Hematopoietic multipotent progenitor cell treated with erythropoietin and hydrocortisone succinate and interleukin-3 and kit ligand, for 15 days (in vitro differentiated cells): Measurements from ENCODE around the gene APOC3.
"Not testable (repeated sequence)": the region's sequence is repeated elsewhere in the genome, so short reads cannot be mapped to it uniquely, and the experiment has no call there.

Experiments
- DNase-seq: peaks from one replicate; pipeline ENCODE4 v3.0.0-alpha.2; 2015; ENCODE audit warnings: low spot score

APOC3 gene

DNA sequence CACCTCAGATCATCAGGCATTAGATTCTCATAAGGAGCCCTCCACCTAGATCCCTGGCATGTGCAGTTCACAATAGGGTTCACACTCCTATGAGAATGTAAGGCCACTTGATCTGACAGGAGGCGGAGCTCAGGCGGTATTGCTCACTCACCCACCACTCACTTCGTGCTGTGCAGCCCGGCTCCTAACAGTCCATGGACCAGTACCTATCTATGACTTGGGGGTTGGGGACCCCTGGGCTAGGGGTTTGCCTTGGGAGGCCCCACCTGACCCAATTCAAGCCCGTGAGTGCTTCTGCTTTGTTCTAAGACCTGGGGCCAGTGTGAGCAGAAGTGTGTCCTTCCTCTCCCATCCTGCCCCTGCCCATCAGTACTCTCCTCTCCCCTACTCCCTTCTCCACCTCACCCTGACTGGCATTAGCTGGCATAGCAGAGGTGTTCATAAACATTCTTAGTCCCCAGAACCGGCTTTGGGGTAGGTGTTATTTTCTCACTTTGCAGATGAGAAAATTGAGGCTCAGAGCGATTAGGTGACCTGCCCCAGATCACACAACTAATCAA lies 2.2 kb downstream of the APOC3 start:
- no peak for DNase-seq

GRCh38 chr11:116832350-116833290 lies 2.9 kb downstream of the APOC3 start:
- no peak for DNase-seq

GRCh38 chr11:116833491-116833815 lies 3.7 kb downstream of the APOC3 start:
- DNase-seq: no peak

DNA sequence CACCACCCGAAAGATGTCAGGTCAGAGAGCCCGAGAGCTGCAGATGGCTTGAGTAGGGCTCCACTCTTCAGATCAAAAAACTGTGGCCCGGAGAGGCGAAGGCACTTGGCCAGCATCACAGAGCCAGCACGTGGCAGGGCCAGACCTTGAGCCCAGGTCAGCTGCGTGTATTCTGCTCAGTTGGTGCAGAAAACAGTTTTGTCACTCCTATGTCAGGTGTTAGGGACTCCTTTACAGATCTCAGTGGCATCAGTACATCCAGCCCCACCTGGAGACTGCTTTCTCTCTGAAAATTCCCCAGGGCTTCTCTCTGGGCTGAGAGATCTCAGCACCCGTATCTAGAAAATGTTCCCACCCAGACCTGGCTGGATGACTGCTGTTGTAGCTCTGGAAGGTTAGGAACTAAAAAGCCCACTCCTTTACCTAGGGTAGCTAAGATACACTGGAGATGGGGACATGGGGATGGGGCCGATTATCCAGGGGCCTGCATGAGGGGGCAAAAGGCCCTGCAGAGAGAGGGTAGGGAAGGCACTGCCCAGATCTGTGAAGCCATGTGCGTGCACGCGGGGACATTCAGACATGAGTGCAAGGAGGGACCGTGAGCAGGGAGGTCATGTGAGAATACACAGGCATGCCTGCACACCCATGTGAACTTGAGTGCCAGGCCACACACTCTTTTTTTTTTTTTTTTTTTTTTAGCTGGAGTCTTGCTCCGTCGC lies 4.3 kb downstream of the APOC3 start:
- no peak for DNase-seq

DNA sequence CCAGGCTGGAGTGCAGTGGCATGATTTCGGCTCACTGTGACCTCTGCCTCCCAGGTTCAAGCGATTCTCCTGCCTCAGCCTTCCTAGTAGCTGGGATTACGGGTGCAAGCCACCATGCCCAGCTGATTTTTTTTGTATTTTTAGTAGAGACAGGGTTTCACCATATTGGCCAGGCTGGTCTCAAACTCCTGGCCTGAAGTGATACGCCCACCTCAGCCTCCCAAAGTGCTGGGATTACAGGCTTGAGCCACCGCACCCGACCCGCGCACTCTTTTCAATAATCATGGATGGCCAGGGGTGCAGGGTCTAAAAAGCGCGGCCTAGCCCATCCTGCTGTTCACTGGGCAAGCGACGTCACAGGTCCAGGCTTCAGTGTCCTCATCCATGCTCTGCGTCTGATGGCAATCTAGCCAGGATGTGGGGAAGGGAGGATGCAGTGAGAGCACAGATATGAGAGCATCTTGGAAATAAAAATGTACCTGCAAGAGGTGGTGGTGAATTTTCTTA lies 4.9 kb downstream of the APOC3 start:
- DNase-seq: not testable (repeated sequence)

- DNase-seq: no peak
Measured at GRCh38 chr11:116835042-116835772, 5.5 kb downstream of the APOC3 start.

- peak; percentile 38 for DNase-seq
Measured at GRCh38 chr11:116835791-116836631, 6.3 kb downstream of the APOC3 start.

- no peak for DNase-seq
Measured at GRCh38 chr11:116836632-116836991, 6.9 kb downstream of the APOC3 start.

GRCh38 chr11:116837231-116838091 lies 7.8 kb downstream of the APOC3 start, which contains the start of gene APOA1:
APOA1 (minus strand) TSS chr11:116837622; CDS start chr11:116837387, 235 bp downstream.
- DNase-seq: no peak

GRCh38 chr11:116838321-116839084 lies 8.8 kb downstream of the APOC3 start:
- DNase-seq: no peak

GRCh38 chr11:116840224-116840745 lies 10.6 kb downstream of the APOC3 start:
- no peak for DNase-seq

- DNase-seq: no peak
Measured at GRCh38 chr11:116840746-116841296, 11.1 kb downstream of the APOC3 start.

DNA sequence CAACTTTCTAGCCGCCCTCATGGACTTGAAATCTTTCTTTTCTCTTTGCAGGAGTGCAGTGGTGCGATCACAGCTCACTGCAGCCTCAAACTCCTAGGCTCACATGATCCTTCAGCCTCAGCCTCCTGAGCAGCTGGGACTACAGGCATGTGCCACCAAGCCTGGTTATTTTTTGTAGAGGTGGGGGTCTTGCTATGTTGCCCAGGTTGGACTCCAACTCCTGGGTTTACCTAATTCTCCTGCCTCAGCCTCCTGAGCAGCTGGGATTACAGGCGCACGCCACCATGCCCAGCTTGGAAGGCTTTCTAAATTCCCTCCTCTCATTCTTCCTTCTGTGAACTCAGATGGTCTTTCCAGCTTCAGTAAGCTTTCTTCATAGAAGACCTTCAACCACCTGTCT lies 12.4 kb downstream of the APOC3 start:
- DNase-seq: no peak

DNA sequence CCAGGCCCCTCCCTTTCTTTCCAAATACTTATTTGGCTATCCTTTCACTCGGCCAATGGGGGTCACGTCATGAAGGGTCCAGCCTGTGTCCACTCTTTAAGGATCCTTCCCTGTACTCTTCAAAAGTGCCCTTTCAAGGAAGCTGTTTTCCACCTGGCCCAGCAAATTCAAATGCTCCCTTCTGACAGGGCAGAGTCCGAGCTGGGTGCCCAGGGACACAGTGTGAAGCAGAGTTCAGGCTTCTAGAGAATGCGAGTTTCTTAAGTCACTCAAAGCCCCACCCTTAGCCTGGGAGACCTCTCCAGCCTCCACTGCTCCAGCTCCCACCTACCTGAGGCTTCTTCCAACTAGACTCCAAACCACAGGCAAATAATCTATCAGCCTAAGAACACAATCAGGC lies 13.2 kb downstream of the APOC3 start:
- no peak for DNase-seq

- DNase-seq: no peak
Measured at GRCh38 chr11:116843661-116844060, 14.0 kb downstream of the APOC3 start.

DNA sequence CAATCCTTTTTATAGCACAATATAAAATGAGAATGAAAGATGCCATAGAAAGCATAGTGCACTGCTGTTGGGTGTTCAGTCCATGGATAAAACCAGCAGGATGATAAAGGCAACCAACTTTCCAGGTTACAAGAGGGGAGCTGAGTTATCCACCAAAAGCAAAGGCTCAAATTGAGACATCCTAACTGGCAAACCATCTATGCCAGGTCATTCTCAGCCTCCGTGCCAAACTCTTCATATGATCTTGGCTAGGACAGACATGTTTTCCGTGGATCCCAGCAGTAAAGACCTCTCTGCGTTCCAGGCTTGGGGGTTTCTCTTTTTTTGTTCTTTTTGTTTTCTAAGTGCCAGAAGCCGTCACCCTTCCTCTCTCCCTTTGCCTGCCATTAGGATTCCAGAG lies 15.0 kb downstream of the APOC3 start:
- DNase-seq: no peak

GRCh38 chr11:116847612-116848011 lies 17.9 kb downstream of the APOC3 start:
- DNase-seq: no peak

DNA sequence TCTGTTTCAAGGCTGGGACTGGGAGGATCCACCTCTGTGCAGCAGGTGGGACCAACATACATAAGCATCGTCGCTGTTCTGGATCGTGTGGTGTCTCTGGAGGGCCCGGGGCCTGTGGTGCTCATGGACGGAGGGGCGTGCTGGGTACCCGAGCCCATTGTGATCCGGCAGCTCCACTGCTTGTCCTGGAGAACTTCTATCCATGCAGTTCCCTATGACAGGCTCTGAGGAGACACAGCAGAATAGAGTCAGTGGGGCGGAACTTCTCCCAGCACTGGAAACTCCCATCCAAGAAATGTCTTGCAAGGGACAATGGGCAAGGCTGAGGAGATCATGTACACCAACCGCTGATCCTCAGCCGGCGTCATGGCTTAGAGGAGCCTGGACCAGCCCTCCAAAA lies 19.4 kb downstream of the APOC3 start:
- no peak for DNase-seq

- no peak for DNase-seq
Measured at GRCh38 chr11:116849486-116849885, 19.8 kb downstream of the APOC3 start.
